ENCODE results near the gene NENF. TPM values are rescaled to one million over a fixed set of nuclear protein-coding genes. Genes with fewer than 3 reads are reported as not detected.

NENF gene
- total and polyA plus RNA-seq, 2 donors (not counting 1 experiment from before 2014, with no cell fraction given): 10.6 to 20.3 TPM

DNA sequence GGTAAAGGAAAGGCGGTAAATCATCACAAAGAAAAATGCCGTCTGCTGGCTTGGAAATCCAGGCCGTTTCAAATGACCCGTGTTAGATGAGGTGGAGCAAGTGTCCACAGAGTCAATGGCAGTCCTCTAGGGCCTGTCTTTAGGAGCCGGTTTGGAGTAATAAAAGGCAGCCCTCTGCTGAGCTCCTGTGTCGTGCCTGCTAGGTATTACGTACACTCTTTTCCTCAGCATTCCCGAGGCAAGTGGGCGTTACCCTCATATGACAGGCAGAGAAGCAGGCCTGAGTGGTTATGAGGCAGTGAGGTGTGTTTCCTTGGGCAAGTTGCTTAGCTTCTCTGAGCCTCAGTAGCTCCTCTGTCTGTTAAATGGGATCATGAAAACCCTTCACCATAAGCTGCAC, 7.7 kb downstream of the NENF start:
- Histone ChIP-seq H3K9me3 (ENCODE audit: control extremely low read depth in 1 of 3, control insufficient read depth in 2 of 3, insufficient read depth in 1 of 3, low read length in 2 of 3) (no peaks in the 10 kb centered on the region), H3K4me3 (ENCODE audit: control extremely low read depth in 1 of 5, extremely low read depth in 1 of 5, insufficient read depth in 1 of 5, low read depth in 2 of 5, low read length in 4 of 5) (no peak overlapping the region), H3K27ac (ENCODE audit: low read length in 2 of 2) (no peak overlapping the region), H3K9ac (ENCODE audit: low read length) (no peak overlapping the region), H3K27me3 (replicated peaks in 1 of 4; ENCODE audit: control extremely low read depth in 1 of 4, control insufficient read depth in 3 of 4, insufficient read depth in 4 of 4, low read length in 3 of 4) (no peaks in the 10 kb centered on the region), H4K20me1 (ENCODE audit: control insufficient read depth, insufficient read depth, low read length, poor library complexity, severe bottlenecking) (no peaks in the 10 kb centered on the region), H2AFZ (ENCODE audit: insufficient read depth, low read depth, low read length, poor library complexity, severe bottlenecking) (no peak overlapping the region), H3K36me3 (replicated peaks in 1 of 2; ENCODE audit: control extremely low read depth in 1 of 2, control insufficient read depth in 1 of 2, extremely low read depth in 1 of 2, insufficient read depth in 2 of 2, low read length in 1 of 2) (peaks cover 0 to 2% of the 10 kb centered on the region in 2 experiments), H3K79me2 (ENCODE audit: control insufficient read depth, insufficient read depth, low read length) (peaks cover 6% of the 10 kb centered on the region), H3K4me1 (ENCODE audit: control insufficient read depth in 2 of 2, insufficient read depth in 2 of 2, low read length in 2 of 2) (no peaks in the 10 kb centered on the region), H3K4me2 (replicated peaks; ENCODE audit: low read depth, low read length, poor library complexity, severe bottlenecking) (no peak overlapping the region)
- no peak for TF ChIP-seq EZH2 (IDR thresholded peaks at IDR 0.05; ENCODE audit: borderline replicate concordance, insufficient read depth, low read depth, low read length, poor library complexity, severe bottlenecking)
- TF ChIP-seq, protein P1, sequence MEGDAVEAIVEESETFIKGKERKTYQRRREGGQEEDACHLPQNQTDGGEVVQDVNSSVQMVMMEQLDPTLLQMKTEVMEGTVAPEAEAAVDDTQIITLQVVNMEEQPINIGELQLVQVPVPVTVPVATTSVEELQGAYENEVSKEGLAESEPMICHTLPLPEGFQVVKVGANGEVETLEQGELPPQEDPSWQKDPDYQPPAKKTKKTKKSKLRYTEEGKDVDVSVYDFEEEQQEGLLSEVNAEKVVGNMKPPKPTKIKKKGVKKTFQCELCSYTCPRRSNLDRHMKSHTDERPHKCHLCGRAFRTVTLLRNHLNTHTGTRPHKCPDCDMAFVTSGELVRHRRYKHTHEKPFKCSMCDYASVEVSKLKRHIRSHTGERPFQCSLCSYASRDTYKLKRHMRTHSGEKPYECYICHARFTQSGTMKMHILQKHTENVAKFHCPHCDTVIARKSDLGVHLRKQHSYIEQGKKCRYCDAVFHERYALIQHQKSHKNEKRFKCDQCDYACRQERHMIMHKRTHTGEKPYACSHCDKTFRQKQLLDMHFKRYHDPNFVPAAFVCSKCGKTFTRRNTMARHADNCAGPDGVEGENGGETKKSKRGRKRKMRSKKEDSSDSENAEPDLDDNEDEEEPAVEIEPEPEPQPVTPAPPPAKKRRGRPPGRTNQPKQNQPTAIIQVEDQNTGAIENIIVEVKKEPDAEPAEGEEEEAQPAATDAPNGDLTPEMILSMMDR (IDR thresholded peaks at IDR 0.05): no peak
- ChIA-PET CTCF (interaction anchor here (1.6 to 1.9 kb wide), 2 partner anchors 15 to 370 kb away, joined by 6 to 8 read pairs; no protein-coding TSS in a partner anchor), POLR2A (interaction anchor here (0.6 kb wide), 1 partner anchor 10 kb away, joined by 3 read pairs; no protein-coding TSS in a partner anchor)
- H3K9me3 Mint-ChIP-seq (ENCODE audit: insufficient read depth): no peaks in the 10 kb centered on the region
- no peak for DNase-seq
- peaks cover 8% of the 10 kb centered on the region for H3K4me1 Mint-ChIP-seq
- intact Hi-C loops (cut with micrococcal nuclease): no loop called here
- no peak overlapping the region for H3K4me3 Mint-ChIP-seq
- H3K27me3 Mint-ChIP-seq: no peaks in the 10 kb centered on the region
- WGBS (ENCODE audit: insufficient coverage): 95% methylated on average over 5 of the region's 9 CpGs
- no peak overlapping the region for H3K27ac Mint-ChIP-seq
- ATAC-seq (ENCODE audit: low read depth): no peak

DNA sequence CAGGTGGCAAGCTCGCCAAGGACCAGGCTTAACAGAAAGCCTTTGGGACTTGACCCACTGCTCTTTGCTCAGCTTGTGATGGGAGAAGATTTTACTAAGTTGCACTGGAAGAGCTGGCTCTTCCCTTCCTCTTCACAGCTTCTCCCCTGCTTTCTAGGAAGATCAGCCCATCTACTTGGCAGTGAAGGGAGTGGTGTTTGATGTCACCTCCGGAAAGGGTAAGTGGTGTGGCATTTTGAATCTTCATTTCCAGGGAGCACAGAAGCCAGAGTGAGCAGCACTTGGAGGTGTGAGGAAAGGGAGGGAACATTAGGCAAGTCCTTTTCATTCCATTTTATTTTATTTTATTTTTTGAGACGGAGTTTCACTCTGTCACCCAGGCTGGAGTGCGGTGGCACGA, 9.7 kb downstream of the NENF start:
- Histone ChIP-seq H3K36me3 (replicated peaks in 1 of 2; ENCODE audit: control extremely low read depth in 1 of 2, control insufficient read depth in 1 of 2, extremely low read depth in 1 of 2, insufficient read depth in 2 of 2, low read length in 1 of 2) (peaks cover 0 to 6% of the 10 kb centered on the region in 2 experiments), H3K9me3 (ENCODE audit: control extremely low read depth in 1 of 3, control insufficient read depth in 2 of 3, insufficient read depth in 1 of 3, low read length in 2 of 3) (no peaks in the 10 kb centered on the region), H3K4me3 (ENCODE audit: control extremely low read depth in 1 of 5, extremely low read depth in 1 of 5, insufficient read depth in 1 of 5, low read depth in 2 of 5, low read length in 4 of 5) (no peak overlapping the region), H3K27ac (ENCODE audit: low read length in 2 of 2) (no peak overlapping the region), H3K27me3 (replicated peaks in 1 of 4; ENCODE audit: control extremely low read depth in 1 of 4, control insufficient read depth in 3 of 4, insufficient read depth in 4 of 4, low read length in 3 of 4) (no peaks in the 10 kb centered on the region), H3K4me1 (ENCODE audit: control insufficient read depth in 2 of 2, insufficient read depth in 2 of 2, low read length in 2 of 2) (no peaks in the 10 kb centered on the region), H3K79me2 (ENCODE audit: control insufficient read depth, insufficient read depth, low read length) (peaks cover 6% of the 10 kb centered on the region), H3K9ac (ENCODE audit: low read length) (no peak overlapping the region), H3K4me2 (replicated peaks; ENCODE audit: low read depth, low read length, poor library complexity, severe bottlenecking) (no peak overlapping the region), H4K20me1 (ENCODE audit: control insufficient read depth, insufficient read depth, low read length, poor library complexity, severe bottlenecking) (no peaks in the 10 kb centered on the region), H2AFZ (ENCODE audit: insufficient read depth, low read depth, low read length, poor library complexity, severe bottlenecking) (no peak overlapping the region)
- POLR2A ChIA-PET: no interaction called here
- H3K9me3 Mint-ChIP-seq (ENCODE audit: insufficient read depth): no peaks in the 10 kb centered on the region
- CTCF ChIA-PET: interaction anchor here (1.0 kb wide), 1 partner anchor 13 kb away, joined by 4 read pairs; no protein-coding TSS in a partner anchor
- ATAC-seq (ENCODE audit: low read depth) (no peak), DNase-seq (no peak)
- intact Hi-C loops (cut with micrococcal nuclease): no loop called here
- H3K27me3 Mint-ChIP-seq: no peaks in the 10 kb centered on the region
- peaks cover 8% of the 10 kb centered on the region for H3K4me1 Mint-ChIP-seq
- WGBS (ENCODE audit: insufficient coverage): 100% methylated on average over 3 of the region's 5 CpGs
- H3K27ac Mint-ChIP-seq: no peak overlapping the region
- no peak overlapping the region for H3K4me3 Mint-ChIP-seq
- TF ChIP-seq, protein P1 (IDR thresholded peaks at IDR 0.05): no peak
- no peak for TF ChIP-seq EZH2 (IDR thresholded peaks at IDR 0.05; ENCODE audit: borderline replicate concordance, insufficient read depth, low read depth, low read length, poor library complexity, severe bottlenecking)
